ENCODE results near the gene CHN2. TPM values are rescaled to one million over a fixed set of nuclear protein-coding genes. Genes with fewer than 3 reads are reported as not detected.

The CHN2 gene
- total RNA-seq, 2 experiments from 2014 or later = 2.1 to 3.5 TPM

GRCh38 chr7:29281782-29282541 is 87.4 kb downstream of the CHN2 start:
- no peaks in the 10 kb centered on the region for H3K4me1 ChIP-seq (ENCODE audit: insufficient read depth, low read length)
- H3K4me3 Mint-ChIP-seq = no peak overlapping the region
- H3K36me3 Mint-ChIP-seq (ENCODE audit: low read depth) = no peaks in the 10 kb centered on the region
- no peaks in the 10 kb centered on the region for H3K9me3 ChIP-seq (ENCODE audit: control insufficient read depth in 1 of 2, insufficient read depth in 1 of 2, low read length in 2 of 2)
- peaks cover 12% of the 10 kb centered on the region for H3K4me1 Mint-ChIP-seq (ENCODE audit: low read depth)
- H3K9me3 Mint-ChIP-seq = no peaks in the 10 kb centered on the region
- ChIA-PET POLR2A (no interaction called here), CTCF (no interaction called here)
- no peak overlapping the region for H3K4me3 ChIP-seq (ENCODE audit: low read length)
- H3K36me3 ChIP-seq (ENCODE audit: insufficient read depth, low read length) = no peaks in the 10 kb centered on the region
- no peak overlapping the region for H3K27ac Mint-ChIP-seq
- no peaks in the 10 kb centered on the region for H3K27me3 ChIP-seq (ENCODE audit: control insufficient read depth in 1 of 2, insufficient read depth in 2 of 2, low read length in 2 of 2)
- TF ChIP-seq CTCF (IDR thresholded peaks at IDR 0.05) = no peak
- ATAC-seq (ENCODE audit: poor library complexity) (no peak), DNase-seq (no peak)
- intact Hi-C loops (cut with DNase I, micrococcal nuclease) = no loop called here
- H3K27me3 Mint-ChIP-seq = no peaks in the 10 kb centered on the region
- no peak overlapping the region for H3K27ac ChIP-seq (ENCODE audit: low read depth in 1 of 2, low read length in 2 of 2)

- POLR2A ChIA-PET = no interaction called here
- Histone ChIP-seq H3K4me3 (ENCODE audit: low read length) (no peak overlapping the region), H3K4me1 (ENCODE audit: insufficient read depth, low read length) (no peaks in the 10 kb centered on the region), H3K27me3 (ENCODE audit: control insufficient read depth in 1 of 2, insufficient read depth in 2 of 2, low read length in 2 of 2) (no peaks in the 10 kb centered on the region), H3K9me3 (ENCODE audit: control insufficient read depth in 1 of 2, insufficient read depth in 1 of 2, low read length in 2 of 2) (no peaks in the 10 kb centered on the region), H3K27ac (ENCODE audit: low read depth in 1 of 2, low read length in 2 of 2) (no peak overlapping the region), H3K36me3 (ENCODE audit: insufficient read depth, low read length) (no peaks in the 10 kb centered on the region)
- Mint-ChIP-seq H3K36me3 (ENCODE audit: low read depth) (no peaks in the 10 kb centered on the region), H3K4me3 (no peak overlapping the region), H3K27me3 (no peaks in the 10 kb centered on the region), H3K4me1 (ENCODE audit: low read depth) (peaks cover 12% of the 10 kb centered on the region), H3K27ac (no peak overlapping the region), H3K9me3 (no peaks in the 10 kb centered on the region)
- TF ChIP-seq CTCF (IDR thresholded peaks at IDR 0.05) = no peak
- CTCF ChIA-PET = interaction anchor here (0.6 kb wide), 1 partner anchor 1249 kb away, joined by 3 read pairs; no protein-coding TSS in a partner anchor
- ATAC-seq (ENCODE audit: poor library complexity) (no peak), DNase-seq (no peak)
- intact Hi-C loops (cut with DNase I, micrococcal nuclease) = no loop called here
Measured at GRCh38 chr7:29282819-29283414, 88.3 kb downstream of the CHN2 start.

GRCh38 chr7:29284696-29285443 is 90.3 kb downstream of the CHN2 start:
- no peak overlapping the region for H3K27ac Mint-ChIP-seq
- H3K4me1 Mint-ChIP-seq (ENCODE audit: low read depth) = peaks cover 20% of the 10 kb centered on the region
- DNase-seq (no peak), ATAC-seq (ENCODE audit: poor library complexity) (no peak)
- ChIA-PET CTCF (no interaction called here), POLR2A (no interaction called here)
- H3K9me3 Mint-ChIP-seq = no peaks in the 10 kb centered on the region
- no peak overlapping the region for H3K4me3 ChIP-seq (ENCODE audit: low read length)
- intact Hi-C loops (cut with DNase I, micrococcal nuclease) = no loop called here
- no peak for TF ChIP-seq CTCF (IDR thresholded peaks at IDR 0.05)
- no peaks in the 10 kb centered on the region for H3K4me1 ChIP-seq (ENCODE audit: insufficient read depth, low read length)
- no peaks in the 10 kb centered on the region for H3K9me3 ChIP-seq (ENCODE audit: control insufficient read depth in 1 of 2, insufficient read depth in 1 of 2, low read length in 2 of 2)
- H3K27ac ChIP-seq (ENCODE audit: low read depth in 1 of 2, low read length in 2 of 2) = no peak overlapping the region
- no peak overlapping the region for H3K4me3 Mint-ChIP-seq
- no peaks in the 10 kb centered on the region for H3K36me3 ChIP-seq (ENCODE audit: insufficient read depth, low read length)
- no peaks in the 10 kb centered on the region for H3K36me3 Mint-ChIP-seq (ENCODE audit: low read depth)
- no peaks in the 10 kb centered on the region for H3K27me3 ChIP-seq (ENCODE audit: control insufficient read depth in 1 of 2, insufficient read depth in 2 of 2, low read length in 2 of 2)
- H3K27me3 Mint-ChIP-seq = no peaks in the 10 kb centered on the region

Measured in CD4-positive, alpha-beta T cell (primary cell).